T-helper 2 cell treated with Interferon-gamma antibody and Interleukin-4, amounts not matched to agents 5 μg/mL and 100 μg/mL, for 36 hours (primary cell): ENCODE data around the gene PDE6A.
A peak's percentile ranks its signal among the peaks of the same experiment; 100 is the strongest.
"Not testable (repeated sequence)": the region's sequence is repeated elsewhere in the genome, so short reads cannot be mapped to it uniquely, and the experiment has no call there.

Experiments
- DNase-seq: peaks from one replicate; pipeline ENCODE4 v3.0.0; 2021; ENCODE audit warnings: low spot score
- H3K27ac Mint-ChIP-seq: one replicate; pipeline ENCODE4 v1.8.0; 2021; ENCODE audit warnings: mild to moderate bottlenecking, mixed read lengths
- H3K27me3 Mint-ChIP-seq: one replicate; pipeline ENCODE4 v1.8.0; 2021; ENCODE audit warnings: low read depth, mixed read lengths
- H3K36me3 Mint-ChIP-seq: one replicate; pipeline ENCODE4 v1.8.0; 2021; ENCODE audit warnings: low read depth, mixed read lengths
- H3K4me1 Mint-ChIP-seq: one replicate; pipeline ENCODE4 v1.8.0; 2021; ENCODE audit warnings: low read depth, mixed read lengths
- H3K4me3 Mint-ChIP-seq: one replicate; pipeline ENCODE4 v1.8.0; 2022; ENCODE audit warnings: mild to moderate bottlenecking, moderate library complexity, mixed read lengths
- H3K9me3 Mint-ChIP-seq: one replicate; pipeline ENCODE4 v1.8.0; 2021; ENCODE audit warnings: mixed read lengths

PDE6A gene

GRCh38 chr5:149960272-149961185 lies 15.9 kb upstream of the PDE6A start, which contains the start of gene SLC26A2:
TSS of gene SLC26A2 (plus strand) at chr5:149960758. CDS start at chr5:149977653, 16,895 bp downstream.
- DNase-seq: peak; percentile 96
- Mint-ChIP-seq H3K36me3 (no peaks in the 10 kb centered on the region), H3K27ac (peak within 1 kb of the TSS; percentile 93), H3K4me1 (peaks cover 21% of the 10 kb centered on the region), H3K9me3 (no peaks in the 10 kb centered on the region), H3K27me3 (peaks cover 2% of the 10 kb centered on the region), H3K4me3 (peak within 1 kb of the TSS; percentile 90)

- Mint-ChIP-seq H3K27me3 (peaks cover 4% of the 10 kb centered on the region), H3K4me1 (peaks cover 21% of the 10 kb centered on the region), H3K9me3 (no peaks in the 10 kb centered on the region), H3K4me3 (peak overlapping the region; percentile 90), H3K27ac (peak overlapping the region; percentile 90), H3K36me3 (no peaks in the 10 kb centered on the region)
- DNase-seq: peak; percentile 78
Observed at GRCh38 chr5:149959406-149960236, 15.0 kb upstream of the PDE6A start.

GRCh38 chr5:149957855-149958254 lies 13.3 kb upstream of the PDE6A start:
- DNase-seq: no peak
- Mint-ChIP-seq H3K9me3 (no peaks in the 10 kb centered on the region), H3K4me1 (peaks cover 21% of the 10 kb centered on the region), H3K4me3 (no peak overlapping the region), H3K27ac (no peak overlapping the region), H3K27me3 (peaks cover 4% of the 10 kb centered on the region), H3K36me3 (no peaks in the 10 kb centered on the region)

- no peak overlapping the region for H3K4me3 Mint-ChIP-seq
- H3K27me3 Mint-ChIP-seq: peaks cover 9% of the 10 kb centered on the region
- DNase-seq: no peak
- peaks cover 16% of the 10 kb centered on the region for H3K4me1 Mint-ChIP-seq
- H3K9me3 Mint-ChIP-seq: no peaks in the 10 kb centered on the region
- no peak overlapping the region for H3K27ac Mint-ChIP-seq
- no peaks in the 10 kb centered on the region for H3K36me3 Mint-ChIP-seq
Observed at GRCh38 chr5:149956685-149957084, 12.1 kb upstream of the PDE6A start.

GRCh38 chr5:149954798-149955197 lies 10.2 kb upstream of the PDE6A start:
- H3K4me3 Mint-ChIP-seq: no peak overlapping the region
- DNase-seq: no peak
- peaks cover 6% of the 10 kb centered on the region for H3K4me1 Mint-ChIP-seq
- H3K27ac Mint-ChIP-seq: no peak overlapping the region
- no peaks in the 10 kb centered on the region for H3K36me3 Mint-ChIP-seq
- H3K9me3 Mint-ChIP-seq: no peaks in the 10 kb centered on the region
- H3K27me3 Mint-ChIP-seq: peaks cover 14% of the 10 kb centered on the region

- peaks cover 14% of the 10 kb centered on the region for H3K27me3 Mint-ChIP-seq
- no peaks in the 10 kb centered on the region for H3K4me1 Mint-ChIP-seq
- no peaks in the 10 kb centered on the region for H3K9me3 Mint-ChIP-seq
- H3K4me3 Mint-ChIP-seq: no peak overlapping the region
- no peak overlapping the region for H3K27ac Mint-ChIP-seq
- no peak for DNase-seq
- no peaks in the 10 kb centered on the region for H3K36me3 Mint-ChIP-seq
Observed at GRCh38 chr5:149953436-149954121, 9.0 kb upstream of the PDE6A start.

- Mint-ChIP-seq H3K4me3 (no peak overlapping the region), H3K36me3 (no peaks in the 10 kb centered on the region), H3K4me1 (no peaks in the 10 kb centered on the region), H3K27ac (no peak overlapping the region), H3K27me3 (peaks cover 15% of the 10 kb centered on the region), H3K9me3 (no peaks in the 10 kb centered on the region)
- DNase-seq: no peak
Observed at GRCh38 chr5:149951138-149951749, 6.7 kb upstream of the PDE6A start.

- Mint-ChIP-seq H3K36me3 (no peaks in the 10 kb centered on the region), H3K9me3 (no peaks in the 10 kb centered on the region), H3K4me3 (no peak overlapping the region), H3K27me3 (peaks cover 12% of the 10 kb centered on the region), H3K4me1 (no peaks in the 10 kb centered on the region), H3K27ac (no peak overlapping the region)
- DNase-seq: no peak
Observed at GRCh38 chr5:149948993-149949392, 4.4 kb upstream of the PDE6A start.

GRCh38 chr5:149946118-149946517 lies 1.5 kb upstream of the PDE6A start:
- peaks cover 4% of the 10 kb centered on the region for H3K27me3 Mint-ChIP-seq
- H3K9me3 Mint-ChIP-seq: no peaks in the 10 kb centered on the region
- H3K27ac Mint-ChIP-seq: no peak overlapping the region
- H3K36me3 Mint-ChIP-seq: no peaks in the 10 kb centered on the region
- H3K4me3 Mint-ChIP-seq: no peak overlapping the region
- DNase-seq: no peak
- no peaks in the 10 kb centered on the region for H3K4me1 Mint-ChIP-seq

- not testable (repeated sequence) for H3K4me1 Mint-ChIP-seq, H3K4me3 Mint-ChIP-seq, H3K27me3 Mint-ChIP-seq, H3K36me3 Mint-ChIP-seq, DNase-seq, H3K27ac Mint-ChIP-seq, H3K9me3 Mint-ChIP-seq
Observed at GRCh38 chr5:149943177-149943949, 1.2 kb downstream of the PDE6A start.

GRCh38 chr5:149942741-149943169 lies 1.8 kb downstream of the PDE6A start:
- H3K4me1 Mint-ChIP-seq, DNase-seq, H3K27me3 Mint-ChIP-seq, H3K9me3 Mint-ChIP-seq, H3K27ac Mint-ChIP-seq, H3K36me3 Mint-ChIP-seq, H3K4me3 Mint-ChIP-seq: not testable (repeated sequence)

GRCh38 chr5:149942199-149942598 lies 2.4 kb downstream of the PDE6A start:
- Mint-ChIP-seq H3K9me3 (no peaks in the 10 kb centered on the region), H3K36me3 (no peaks in the 10 kb centered on the region), H3K4me1 (peaks cover 9% of the 10 kb centered on the region), H3K4me3 (no peak overlapping the region), H3K27ac (no peak overlapping the region), H3K27me3 (peaks cover 3% of the 10 kb centered on the region)
- no peak for DNase-seq

- Mint-ChIP-seq H3K27me3 (peaks cover 6% of the 10 kb centered on the region), H3K4me3 (no peak overlapping the region), H3K9me3 (no peaks in the 10 kb centered on the region), H3K36me3 (no peaks in the 10 kb centered on the region), H3K27ac (no peak overlapping the region), H3K4me1 (peaks cover 9% of the 10 kb centered on the region)
- no peak for DNase-seq
Observed at GRCh38 chr5:149941795-149942194, 2.8 kb downstream of the PDE6A start.
